H1 (cell line): ENCODE measurements around the gene CELF2. TPM values are rescaled to one million over a fixed set of nuclear protein-coding genes. Genes with fewer than 3 reads are reported as not detected.

Experiments
- CTCF ChIP-seq, 3 experiments: IDR thresholded peaks; 1 replicate in 2 of 3; 2 replicates in 1 of 3; pipeline versions ENCODE4 v1.5.1 to v1.6.1; 2011; ENCODE audit warnings: low read length in 3 of 3, mild to moderate bottlenecking in 3 of 3, inconsistent platforms in 2 of 3, low read depth in 1 of 3, moderate library complexity in 1 of 3; ENCODE audit not compliant: insufficient read depth in 1 of 3; ENCODE audit errors: control extremely low read depth in 1 of 3
- polyA plus RNA-seq, 7 experiments: library from polyadenylated mRNA; depleted of rRNA in 3 of 7; stranded (reverse) in 5 of 7; unstranded in 2 of 7; fragments of >200 nt in 5 of 7; fragments of 200-250 nt in 2 of 7; gene quantifications; 1 replicate in 5 of 7; 2 replicates in 1 of 7; 4 replicates in 1 of 7; pipeline versions ENCODE4 v1.2.1 to v1.2.3, GENCODE V29; 2011 to 2013; ENCODE audit warnings: missing spikeins in 2 of 7, mixed read lengths in 2 of 7
- total RNA-seq: library from RNA; stranded (reverse); fragmentation: NEBNext Ultra II Directional; extraction: Animal tissue kit (Norgen Biotek cat#: 25700); gene quantifications from 2 replicates; pipeline ENCODE4 v1.2.1, GENCODE V29; 2021

Gene CELF2
- total and polyA plus RNA-seq, 2 of the 8 experiments (the other 6 are each of a cell fraction or from before 2014, with no cell fraction given): 18.3 to 22.7 TPM

DNA sequence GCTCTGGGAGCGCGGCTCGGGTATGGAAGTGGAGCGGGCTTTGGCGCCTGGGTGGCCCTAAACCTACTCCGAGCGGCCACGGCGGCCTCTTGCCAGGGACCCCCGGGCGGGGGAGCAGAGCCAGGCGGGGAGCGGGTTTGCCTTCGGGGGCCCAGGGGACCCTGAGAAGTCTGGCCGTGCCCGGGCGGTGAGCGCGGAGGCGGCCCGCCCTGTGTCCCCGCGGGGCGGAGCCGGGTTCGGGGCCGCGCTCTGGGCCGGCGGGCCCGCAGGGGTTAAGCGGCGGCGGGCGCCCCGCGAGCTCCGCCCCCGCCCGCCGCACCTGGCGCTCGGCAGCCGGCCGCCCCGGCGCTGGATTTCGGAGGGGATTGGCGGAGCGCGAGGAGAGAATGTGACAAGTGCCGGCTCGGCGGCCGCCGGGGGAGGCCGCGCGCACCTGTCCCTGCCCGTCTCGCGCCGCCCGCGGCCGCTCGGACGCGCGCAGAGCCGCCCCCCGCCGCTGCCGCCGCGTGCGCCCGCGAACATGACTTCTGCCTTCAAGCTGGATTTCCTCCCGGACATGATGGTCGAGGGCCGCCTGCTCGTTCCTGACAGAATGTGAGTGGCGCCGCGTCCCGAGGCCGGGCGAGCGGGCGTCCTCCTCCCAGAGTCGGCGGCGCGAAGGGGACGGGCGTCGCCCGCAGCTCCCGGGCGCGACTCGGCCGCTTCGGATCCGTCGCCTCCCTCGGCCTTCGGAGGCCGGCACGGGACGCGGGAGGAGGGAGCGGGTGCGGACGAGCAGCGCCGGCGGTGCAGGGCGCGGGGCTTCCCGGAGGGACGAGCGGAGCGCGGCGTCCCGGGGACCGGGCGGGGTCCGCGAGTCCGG is at the start of gene CELF2 (continued):
- TF ChIP-seq CTCF (IDR thresholded peaks at IDR 0.05; ENCODE audit: control extremely low read depth in 1 of 3, insufficient read depth in 1 of 3, low read depth in 1 of 3, low read length in 3 of 3): no peak
